DMS153 treated with DMSO at 0.1 percent for 48 hours (cell line): ENCODE results near the gene NPIPB8.
"Not testable (repeated sequence)": the region's sequence is repeated elsewhere in the genome, so short reads cannot be mapped to it uniquely, and the experiment has no call there.

ENCODE experiments used
- DNase-seq: peaks from one replicate; lab custom pipeline; 2025; ENCODE audit not compliant: unreplicated experiment; lab: John Stamatoyannopoulos, UW

Gene NPIPB8

GRCh38 chr16:28606291-28607115 is 31.4 kb upstream of the NPIPB8 start:
- DNase-seq = no peak

DNA sequence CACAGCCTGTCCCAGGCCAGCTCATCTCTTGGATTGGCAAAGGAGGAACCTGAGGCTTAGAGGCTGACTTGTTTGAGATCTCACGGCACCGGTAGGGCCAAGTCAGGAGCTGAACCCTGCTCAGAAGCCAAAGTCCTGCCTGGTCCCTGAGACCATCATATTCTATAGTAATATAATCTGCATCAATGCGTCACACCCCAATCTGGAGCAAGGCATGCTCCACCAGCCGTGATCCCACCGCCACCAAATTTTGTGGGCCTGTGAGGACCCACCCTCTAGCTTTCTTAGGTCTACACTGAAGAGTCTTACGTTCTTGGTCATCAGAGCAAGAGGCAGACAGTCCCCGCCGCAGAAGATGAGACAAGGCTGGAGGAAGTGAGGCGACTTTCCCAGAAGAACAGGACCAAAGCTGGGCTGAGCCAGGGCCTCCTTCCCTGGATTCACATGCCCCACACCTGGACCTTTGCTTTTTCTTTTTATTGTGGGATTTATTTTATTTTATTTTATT is 30.7 kb upstream of the NPIPB8 start:
- no peak for DNase-seq

- DNase-seq = not testable (repeated sequence)
Measured at GRCh38 chr16:28607681-28608495, 30.0 kb upstream of the NPIPB8 start.

DNA sequence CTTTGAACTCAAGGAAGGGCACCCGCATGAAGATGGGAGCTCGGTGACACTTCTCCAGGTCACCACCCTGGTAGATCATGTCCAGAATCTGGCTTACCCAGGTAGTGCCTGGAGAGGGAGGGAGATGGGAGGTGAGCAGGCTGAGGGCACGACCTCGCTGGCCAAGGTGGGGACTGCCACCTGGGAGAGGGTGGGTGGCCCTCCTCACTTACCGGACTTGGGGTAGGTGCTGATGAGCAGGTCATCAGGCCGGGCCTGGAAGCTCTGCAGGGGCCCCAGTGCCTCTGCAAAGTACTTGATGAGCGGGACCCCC is 29.4 kb upstream of the NPIPB8 start:
- DNase-seq = not testable (repeated sequence)

- not testable (repeated sequence) for DNase-seq
Measured at GRCh38 chr16:28608867-28609596, 28.8 kb upstream of the NPIPB8 start.

GRCh38 chr16:28609631-28610594 is 28.0 kb upstream of the NPIPB8 start, which contains the start of gene SULT1A1:
Gene SULT1A1, minus strand, starts transcription at chr16:28610044. Its CDS starts 1,189 bp downstream, at chr16:28608855.
- no peak for DNase-seq

GRCh38 chr16:28610595-28611191 is 27.2 kb upstream of the NPIPB8 start:
- no peak for DNase-seq

GRCh38 chr16:28612359-28613280 is 25.2 kb upstream of the NPIPB8 start:
- not testable (repeated sequence) for DNase-seq

DNA sequence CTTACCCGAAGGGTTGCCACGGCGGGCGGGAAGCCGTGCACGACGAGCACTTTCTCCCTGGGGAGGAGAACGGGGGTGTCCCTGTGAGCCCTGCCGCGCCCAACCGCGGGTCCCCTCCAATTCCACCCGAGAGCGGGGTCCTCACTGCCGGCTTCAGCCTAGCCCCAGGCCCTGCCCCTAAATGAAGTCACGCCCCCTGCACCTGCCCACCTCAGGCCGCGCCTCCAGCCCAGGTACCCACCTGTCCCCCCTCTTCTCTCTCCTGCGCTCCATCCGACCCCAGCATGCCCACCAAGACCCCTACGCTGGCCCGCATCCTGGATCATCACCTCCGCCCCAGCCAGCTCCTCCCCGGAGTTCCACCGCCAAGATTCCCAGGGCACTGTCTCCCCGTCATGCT is 24.0 kb upstream of the NPIPB8 start:
- not testable (repeated sequence) for DNase-seq

DNA sequence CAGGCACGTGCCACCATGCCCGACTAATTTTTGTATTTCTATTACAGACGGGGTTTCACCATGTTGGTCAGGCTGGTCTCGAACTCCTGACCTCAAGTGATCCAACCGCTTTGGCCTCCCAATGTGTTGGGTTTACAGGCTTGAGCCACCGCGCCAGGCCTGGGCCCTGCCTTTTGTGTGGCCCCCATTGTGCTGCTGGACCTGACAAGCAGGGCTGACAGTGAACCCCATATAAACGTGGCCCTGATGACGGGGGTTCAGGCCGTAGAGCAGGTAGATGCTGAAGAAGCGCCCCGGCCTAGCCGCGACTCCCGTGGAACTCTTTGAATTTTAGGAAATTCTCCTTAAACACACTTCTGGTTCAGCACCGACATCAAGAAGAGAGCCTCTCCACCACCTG is 23.3 kb upstream of the NPIPB8 start:
- DNase-seq = not testable (repeated sequence)

DNA sequence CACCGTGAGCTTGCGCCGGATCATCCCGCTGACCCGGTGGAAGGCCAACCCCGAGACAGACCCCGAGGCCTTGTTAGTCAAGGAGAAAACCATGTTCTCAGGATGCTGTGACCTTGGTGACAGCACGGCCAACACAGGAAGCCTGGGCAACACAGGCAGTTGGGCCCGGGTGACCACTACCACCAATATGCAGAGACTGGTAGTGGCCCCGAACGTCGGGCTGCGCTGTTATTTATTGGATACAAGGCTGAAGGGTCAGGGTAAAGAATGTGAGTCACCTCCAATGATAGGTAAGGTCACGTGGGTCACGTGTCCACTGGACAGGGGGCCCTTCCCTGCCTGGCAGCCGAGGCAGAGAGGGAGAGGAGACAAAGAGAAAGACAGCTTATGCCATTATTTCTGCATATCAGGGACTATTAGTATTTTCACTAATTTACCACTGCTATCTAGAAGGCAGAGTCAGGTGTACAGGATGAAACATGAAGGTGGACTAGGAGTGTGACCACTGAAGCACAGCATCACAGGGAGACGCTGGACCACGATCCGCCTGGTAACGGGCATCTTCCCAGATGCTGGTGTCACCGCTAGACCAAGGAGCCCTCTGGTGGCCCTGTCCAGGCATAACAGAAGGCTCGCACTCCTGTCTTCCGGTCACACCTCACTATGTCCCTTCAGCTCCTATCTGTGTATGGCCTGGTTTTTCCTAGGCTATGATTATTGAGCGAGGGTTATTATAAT is 22.2 kb upstream of the NPIPB8 start:
- not testable (repeated sequence) for DNase-seq

DNA sequence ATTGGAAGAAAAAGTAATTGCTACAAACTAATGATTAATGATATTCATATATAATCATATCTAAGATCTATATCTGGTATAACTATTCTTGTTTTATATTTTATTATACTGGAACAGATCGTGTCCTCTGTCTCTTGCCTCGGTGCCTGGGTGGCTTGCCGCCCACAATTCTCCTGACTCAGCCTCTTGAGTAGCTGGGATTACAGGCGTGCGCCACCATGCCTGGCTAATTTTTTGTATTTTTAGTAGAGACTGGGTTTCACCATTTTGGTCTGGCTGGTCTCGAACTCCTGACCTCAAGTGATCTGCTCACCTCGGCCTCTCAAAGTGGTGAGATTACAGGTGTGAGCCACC is 21.7 kb upstream of the NPIPB8 start:
- not testable (repeated sequence) for DNase-seq

DNA sequence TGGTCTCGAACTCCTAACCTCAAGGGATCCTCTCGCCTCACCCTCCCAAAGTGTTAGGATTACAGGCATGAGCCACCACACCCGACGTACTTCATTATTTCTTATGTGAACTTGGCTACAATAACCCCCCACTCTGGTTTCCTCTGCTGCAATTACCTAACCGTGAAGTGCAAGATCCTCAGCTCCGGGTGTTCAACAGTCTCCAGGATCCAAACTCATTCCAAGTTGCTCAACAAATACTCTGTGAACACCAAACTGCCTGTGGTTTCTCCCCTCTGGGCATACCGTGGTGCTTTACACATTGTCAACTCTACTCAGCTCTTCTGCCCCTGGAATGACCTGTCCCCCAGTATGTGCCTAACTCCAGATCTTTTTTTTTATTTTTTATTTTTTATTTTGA is 21.2 kb upstream of the NPIPB8 start:
- DNase-seq = no peak

DNA sequence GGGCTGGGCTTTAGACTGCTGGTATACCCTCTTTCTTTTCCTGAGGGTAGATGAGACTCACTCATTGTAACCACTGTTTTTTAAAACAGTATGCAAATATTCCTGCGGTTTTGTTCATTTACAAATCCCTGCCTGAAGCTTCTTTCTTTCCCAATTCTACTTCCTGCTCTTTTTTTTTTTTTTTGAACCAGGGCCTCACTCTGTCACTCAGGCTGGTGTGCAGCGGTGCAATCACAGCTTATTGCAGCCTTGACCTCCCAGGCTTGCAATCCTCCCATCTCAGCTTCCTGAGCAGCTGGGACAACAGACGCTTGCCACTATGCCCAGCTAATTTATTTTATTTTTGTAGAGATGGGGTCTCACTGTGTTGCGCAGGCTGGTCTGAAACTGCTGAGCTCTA is 20.0 kb upstream of the NPIPB8 start:
- DNase-seq = no peak

- not testable (repeated sequence) for DNase-seq
Measured at GRCh38 chr16:28620316-28620715, 17.5 kb upstream of the NPIPB8 start.

GRCh38 chr16:28621481-28622155 is 16.2 kb upstream of the NPIPB8 start:
- DNase-seq = no peak

DNA sequence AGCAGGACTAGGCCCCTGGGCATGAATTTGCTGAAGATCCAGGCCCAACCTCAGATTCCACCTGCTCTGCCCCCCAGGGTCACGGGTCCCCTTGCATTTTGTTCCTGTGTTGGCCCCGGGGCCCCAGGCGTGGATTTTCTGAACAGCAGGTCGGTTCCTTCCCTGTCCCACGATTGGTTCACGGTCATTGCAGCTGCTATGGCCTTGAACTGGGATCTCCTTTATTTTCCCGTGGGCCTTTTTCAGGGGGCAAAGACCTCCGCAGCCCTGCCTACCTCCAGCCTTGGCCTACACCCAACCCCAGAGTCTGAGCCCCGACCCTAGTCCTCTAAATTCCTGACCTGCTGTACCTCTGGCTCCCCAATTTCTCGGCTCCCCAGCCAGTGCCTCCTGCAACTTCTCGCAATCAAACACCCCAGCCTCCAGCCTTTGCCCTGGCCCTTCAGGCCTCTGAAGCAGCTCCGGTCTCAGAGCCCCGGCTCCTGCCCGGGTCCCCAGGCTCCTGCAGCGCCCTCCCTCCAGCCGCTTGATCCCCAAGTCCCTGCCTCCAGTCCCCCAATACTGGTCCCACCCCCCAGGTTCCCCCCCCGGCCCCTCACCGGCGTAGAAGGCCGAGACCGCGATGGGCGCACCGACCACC is 15.2 kb upstream of the NPIPB8 start:
- not testable (repeated sequence) for DNase-seq
